GM18867 (cell line): ENCODE measurements around the gene TRIM39.
A peak's percentile ranks its signal among the peaks of the same experiment; 100 is the strongest.
"Not testable (repeated sequence)": the region's sequence is repeated elsewhere in the genome, so short reads cannot be mapped to it uniquely, and the experiment has no call there.

ENCODE experiments used
- ATAC-seq: cut with Tn5 transposase; IDR thresholded peaks from one replicate; pipeline ENCODE4 v1.9.1; 2021; ENCODE audit warnings: mild to moderate bottlenecking, moderate library complexity; ENCODE audit not compliant: unreplicated experiment

TRIM39 gene

GRCh38 chr6:30326526-30327231 lies at the start of gene TRIM39:
TSS of gene TRIM39 (plus strand) at chr6:30326927. CDS start at chr6:30329318, 2,391 bp downstream.
- peak; percentile 71 for ATAC-seq

GRCh38 chr6:30280988-30281387 lies 45.7 kb upstream of the TRIM39 start:
- not testable (repeated sequence) for ATAC-seq

GRCh38 chr6:30282522-30282921 lies 44.2 kb upstream of the TRIM39 start:
- no peak for ATAC-seq

DNA sequence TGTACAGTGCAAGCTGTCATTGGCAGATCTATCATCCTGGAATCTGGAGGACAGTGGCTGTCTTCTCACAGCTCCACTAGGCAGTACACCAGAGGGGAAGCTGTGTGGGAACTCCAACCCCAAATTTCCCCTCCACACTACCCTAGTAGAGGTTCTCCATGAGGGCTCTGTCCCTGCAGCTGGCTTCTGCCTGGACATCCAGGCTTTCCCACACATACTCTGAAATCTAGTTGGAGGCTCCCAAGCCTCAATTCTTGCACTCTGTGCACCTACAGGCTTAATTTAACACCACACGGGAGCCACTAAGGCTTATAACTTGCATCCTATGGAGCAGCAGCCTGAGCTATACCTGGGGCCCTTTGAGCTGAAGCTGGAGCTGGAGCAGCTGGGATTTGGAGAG lies 43.0 kb upstream of the TRIM39 start:
- no peak for ATAC-seq

DNA sequence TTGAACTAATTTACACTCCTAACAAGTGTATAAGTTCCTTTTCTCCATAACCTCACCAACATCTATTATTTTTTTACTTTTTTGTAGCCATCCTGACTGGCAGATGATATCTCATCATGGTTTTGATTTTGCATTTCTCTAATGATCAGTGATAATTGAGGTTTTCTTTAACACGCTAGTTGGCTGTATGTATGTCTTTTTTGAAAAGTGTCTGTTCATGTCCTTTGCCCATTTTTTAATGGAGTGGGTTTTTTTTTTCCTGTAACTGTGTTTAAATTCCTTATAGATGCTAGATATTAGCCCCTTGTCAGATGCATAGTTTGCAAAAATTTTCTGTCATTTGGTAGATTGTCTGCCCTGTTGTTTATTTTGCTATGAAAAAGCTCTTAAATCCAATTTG lies 39.6 kb upstream of the TRIM39 start:
- no peak for ATAC-seq

- no peak for ATAC-seq
Observed at GRCh38 chr6:30295837-30296236, 30.9 kb upstream of the TRIM39 start.

- no peak for ATAC-seq
Observed at GRCh38 chr6:30304002-30304401, 22.7 kb upstream of the TRIM39 start.

DNA sequence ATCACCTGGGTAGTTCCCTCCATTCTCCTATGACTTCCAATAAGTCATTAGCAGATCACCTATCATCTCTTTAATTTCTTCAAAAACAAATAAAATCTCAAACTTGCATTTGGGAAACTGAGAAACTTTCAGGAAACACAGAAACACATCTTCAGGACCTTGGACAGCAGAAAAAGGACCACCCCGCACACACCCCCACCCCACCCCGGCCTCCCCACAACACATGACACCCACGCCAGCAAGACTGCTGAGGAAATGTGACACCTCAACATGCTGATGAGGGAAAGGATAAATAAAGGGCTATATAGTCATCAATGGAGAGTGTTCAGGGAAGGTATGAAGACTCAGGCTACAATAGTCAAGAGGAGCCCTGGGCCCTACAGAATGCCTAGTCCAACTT lies 15.6 kb upstream of the TRIM39 start:
- no peak for ATAC-seq

DNA sequence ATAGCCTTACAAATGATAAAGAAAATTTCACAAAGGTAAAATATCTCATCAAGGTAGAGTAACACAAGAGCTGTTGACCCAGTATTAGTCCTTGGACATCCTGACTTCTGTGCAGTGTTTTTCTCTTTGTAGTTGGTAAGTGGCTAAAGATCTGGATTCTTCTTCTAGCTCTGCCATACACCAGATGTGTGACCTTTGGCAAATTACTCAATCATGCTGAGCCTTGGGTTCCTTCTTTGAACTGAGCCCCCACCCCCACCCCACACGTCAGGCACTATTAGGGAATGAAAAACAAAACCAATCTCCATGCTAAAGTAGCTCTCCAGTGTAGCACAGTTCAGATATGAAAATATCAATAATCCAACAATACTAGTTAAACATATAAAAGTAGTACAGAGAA lies 15.1 kb upstream of the TRIM39 start:
- no peak for ATAC-seq

DNA sequence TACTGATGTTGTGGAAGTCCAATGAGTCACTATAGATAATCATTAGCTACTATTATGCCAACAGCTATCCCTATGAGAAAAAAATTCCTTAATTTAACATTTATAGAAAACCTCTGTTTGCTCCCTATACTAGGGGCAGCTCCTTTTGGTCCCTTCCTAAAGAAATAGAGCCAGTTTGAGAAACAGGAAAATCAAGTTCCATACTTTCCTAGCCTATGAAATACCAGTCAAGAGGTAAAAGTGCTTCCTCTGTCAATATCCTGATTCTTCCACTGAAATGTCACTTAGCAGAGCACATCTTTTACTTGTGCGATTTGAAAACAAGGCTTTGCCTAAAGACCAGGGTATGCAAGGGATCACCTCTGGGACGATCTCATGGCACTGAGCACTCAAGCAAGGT lies 14.5 kb upstream of the TRIM39 start:
- no peak for ATAC-seq

DNA sequence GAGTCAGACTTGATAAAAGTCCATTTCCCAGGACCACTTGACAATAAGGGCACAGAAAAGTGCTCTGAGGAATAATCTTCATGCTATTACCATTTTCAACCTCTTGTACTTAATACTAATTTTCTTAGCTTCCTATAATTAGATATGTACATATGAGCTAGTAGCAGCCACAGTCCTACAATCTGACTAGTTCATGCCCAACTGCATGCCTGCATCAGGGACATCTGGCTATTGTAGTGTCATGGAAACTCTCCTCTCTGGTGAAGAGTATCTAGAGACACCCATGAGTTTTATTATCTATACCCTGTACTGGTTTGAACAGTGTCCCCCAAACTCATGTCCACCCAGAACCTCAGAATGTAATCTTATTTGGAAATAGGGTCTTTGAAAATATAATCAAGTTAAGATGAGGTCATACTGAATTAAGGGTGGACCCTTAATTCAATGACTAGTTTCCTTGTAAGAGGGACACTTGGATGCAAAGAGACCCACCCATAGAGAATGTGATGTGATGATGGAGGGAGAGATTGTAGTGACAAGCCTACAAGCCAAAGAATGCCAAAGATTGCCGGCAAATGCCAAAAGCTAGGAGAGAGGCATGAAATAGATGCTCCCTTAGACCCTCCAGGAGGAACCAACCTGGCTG lies 13.9 kb upstream of the TRIM39 start:
- ATAC-seq, result no peak

DNA sequence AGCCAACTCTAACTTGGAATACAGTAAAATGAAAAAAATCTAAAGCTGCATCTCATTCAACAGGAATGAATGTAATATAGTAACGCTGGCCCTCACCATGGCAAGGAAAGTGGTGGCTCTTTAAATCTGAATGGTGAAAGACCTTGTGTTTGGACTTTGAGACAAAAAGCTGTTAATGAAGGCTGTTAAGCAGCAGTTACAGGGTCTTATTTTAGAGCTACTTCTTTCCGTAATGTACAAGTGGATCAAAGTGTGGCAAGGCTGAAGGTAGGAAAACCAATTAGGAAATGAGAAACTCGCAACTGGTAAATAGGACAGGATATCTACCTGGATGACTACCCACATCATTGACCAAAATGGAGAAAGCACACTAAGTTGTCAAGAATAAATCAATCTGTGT lies 11.6 kb upstream of the TRIM39 start:
- ATAC-seq, result no peak

DNA sequence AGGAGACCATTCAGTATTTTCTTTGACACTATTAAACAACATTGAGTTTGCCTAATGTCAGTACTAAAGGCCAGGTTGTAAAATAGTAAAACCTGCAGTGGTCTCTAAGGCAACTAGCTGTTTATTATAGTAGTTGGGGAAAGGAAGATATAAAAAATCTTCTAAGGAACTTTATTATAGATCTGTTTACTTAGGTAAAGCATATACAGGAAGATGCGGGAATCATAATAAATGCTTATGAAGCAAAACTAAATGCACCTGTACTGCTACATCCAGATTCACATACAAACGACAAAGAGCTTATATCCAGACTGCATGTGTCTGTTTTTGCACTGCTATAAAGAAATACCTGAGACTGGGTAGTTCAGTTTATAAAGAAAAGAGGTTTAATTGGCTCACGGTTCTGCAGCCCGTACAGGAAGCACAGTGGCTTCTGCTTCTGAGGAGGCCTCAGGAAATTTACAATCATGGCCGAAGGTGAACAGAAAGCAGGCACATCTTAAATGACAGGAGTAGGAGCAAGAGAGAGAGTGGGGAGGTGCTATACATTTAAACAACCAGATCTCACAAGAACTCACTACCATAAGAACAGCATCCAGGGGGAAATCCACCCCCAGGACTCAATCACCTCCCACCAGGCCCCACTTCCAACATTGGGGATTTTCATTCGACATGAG lies 8.7 kb upstream of the TRIM39 start:
- no peak for ATAC-seq

GRCh38 chr6:30319146-30319835 lies 7.4 kb upstream of the TRIM39 start:
- ATAC-seq, result no peak

DNA sequence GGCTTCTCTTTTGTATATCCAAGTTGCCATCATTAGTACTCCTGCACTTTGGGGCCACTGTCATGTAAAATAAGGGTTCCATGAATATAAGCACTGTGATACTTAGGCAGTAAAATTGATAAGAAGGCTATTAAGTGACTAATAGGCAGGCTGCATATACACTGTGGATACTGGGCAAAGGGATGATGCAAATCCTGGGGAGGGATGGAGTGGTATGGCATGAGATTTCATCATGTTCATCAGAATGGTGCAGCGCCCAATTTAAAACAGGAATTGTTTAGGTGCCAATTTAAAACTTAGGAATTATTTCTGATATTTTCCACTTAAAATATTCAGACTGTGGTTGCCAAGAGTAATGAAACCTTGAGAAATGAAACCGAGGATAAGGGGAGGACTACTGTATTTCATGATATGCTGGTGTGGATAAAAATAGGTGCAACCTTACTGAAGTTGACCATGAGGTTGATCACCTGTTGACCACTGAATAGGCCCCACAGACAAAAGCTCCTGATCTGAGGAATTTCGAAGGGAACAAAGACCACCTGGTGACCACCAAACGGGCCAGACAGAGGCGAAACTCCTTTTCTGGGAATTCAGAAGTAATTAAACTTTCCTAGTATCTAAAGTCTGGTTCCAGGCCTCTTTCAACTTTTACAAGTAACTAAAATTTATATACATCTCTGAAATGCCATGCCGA lies 4.9 kb upstream of the TRIM39 start:
- ATAC-seq, result no peak

DNA sequence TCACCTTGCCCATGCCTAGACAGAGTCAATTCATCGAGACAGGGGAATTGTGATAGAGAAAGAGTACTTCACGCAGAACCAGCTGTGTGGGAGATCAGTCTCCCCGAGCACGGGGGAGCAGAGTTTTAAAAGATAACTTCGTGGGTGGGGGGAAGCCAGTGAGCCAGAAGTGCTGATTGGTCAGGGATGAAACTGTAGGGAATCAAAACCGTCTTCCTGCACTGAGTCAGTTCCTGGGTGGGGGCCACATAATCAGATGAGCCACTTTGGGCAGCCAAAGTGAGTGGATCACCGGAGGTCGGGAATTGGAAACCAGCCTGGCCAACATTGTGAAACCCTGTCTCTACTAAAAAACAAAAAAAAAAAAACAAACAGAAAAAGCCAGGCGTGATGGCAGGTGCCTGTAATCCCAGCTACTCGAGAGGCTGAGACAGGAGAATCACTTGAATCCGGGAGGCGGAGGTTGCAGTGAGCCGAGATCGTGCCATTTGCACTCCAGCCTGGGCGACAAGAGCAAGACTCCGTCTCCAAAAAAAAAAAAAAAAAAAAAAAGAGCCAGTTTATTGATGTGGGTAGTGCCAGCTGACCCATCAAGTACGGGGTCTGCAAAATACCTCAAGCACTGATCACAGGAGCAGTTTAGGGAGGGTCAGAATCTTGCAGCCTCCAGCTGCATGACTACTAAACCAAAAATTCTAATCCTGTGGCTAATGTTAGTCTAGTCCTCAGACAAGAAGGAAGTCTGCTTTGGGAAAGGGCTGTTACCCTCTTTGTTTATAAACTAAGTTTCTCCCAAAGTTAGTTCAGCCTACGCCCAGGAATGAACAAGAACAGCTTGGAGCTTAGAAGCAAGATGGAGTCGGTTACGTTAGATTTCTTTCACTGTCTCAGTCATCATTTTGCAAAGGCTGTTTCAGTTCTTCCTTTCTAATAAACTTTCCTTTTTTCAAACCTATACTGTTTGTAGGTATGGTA lies 3.9 kb upstream of the TRIM39 start:
- ATAC-seq, result no peak

DNA sequence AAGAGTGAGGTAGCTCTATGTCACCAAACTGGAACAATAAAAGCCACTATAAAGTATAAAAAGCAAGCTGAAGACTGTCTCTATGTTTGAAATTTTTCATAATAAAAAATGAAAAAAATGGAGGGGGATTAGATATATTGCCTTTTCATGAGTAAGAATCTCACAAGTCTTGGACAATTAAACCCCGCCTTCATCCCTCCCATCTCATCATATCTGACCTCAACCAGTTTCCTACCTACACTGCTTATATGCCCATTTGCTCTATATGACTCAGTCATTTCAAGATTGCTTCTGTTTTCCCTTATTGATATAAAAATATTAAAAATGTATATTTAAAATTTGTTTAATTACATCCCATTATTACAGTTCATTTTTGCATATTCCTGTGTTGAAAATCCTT lies 2.9 kb upstream of the TRIM39 start:
- no peak for ATAC-seq

DNA sequence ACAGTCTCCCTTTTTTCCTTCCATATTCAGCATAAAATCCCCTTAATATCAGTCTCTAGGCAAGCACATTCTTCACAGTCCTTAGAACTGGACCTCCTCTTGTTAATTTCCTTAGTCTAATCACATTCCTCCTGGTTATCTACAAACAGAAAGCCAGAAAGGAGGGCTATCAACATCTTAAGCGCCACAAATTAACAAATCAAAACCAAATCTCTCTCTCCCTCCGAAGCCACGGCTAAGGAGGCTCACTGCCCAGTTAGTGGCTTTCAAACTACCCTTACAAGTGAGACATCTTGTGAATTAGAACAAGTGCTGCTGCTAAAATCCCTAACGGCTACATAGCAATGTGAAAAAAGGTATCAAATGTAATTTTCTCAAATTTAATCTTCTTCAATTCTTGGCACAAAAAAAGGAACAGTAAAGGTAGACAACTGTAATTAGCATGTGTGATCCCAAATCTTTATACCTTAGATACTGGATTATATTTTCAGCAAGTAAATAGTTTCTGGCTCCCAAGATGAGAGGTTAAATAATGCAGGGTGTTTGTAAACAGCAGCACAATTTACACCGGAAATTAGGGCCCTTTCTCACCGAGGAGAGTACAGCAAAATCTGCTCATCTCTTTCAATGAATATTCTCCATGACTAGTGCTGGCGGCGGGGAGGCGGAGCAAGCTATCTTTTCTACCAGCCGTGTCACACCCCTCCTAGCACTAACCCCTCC lies 1.4 kb upstream of the TRIM39 start:
- ATAC-seq, result peak; percentile 40

- ATAC-seq, result peak; percentile 36
Observed at GRCh38 chr6:30325873-30326525, 728 bp upstream of the TRIM39 start.
